H9 (cell line): ENCODE results near the gene HSD17B2. TPM values are rescaled to one million over a fixed set of nuclear protein-coding genes. Genes with fewer than 3 reads are reported as not detected.

Experiments
- DNase-seq: peaks from one replicate; pipeline ENCODE4 v3.0.0-alpha.2; 2017
- H2AFZ ChIP-seq: one replicate; pipeline ENCODE4 v1.6.1; 2013; ENCODE audit warnings: mild to moderate bottlenecking, low read length, control low read depth, moderate library complexity
- H2AK5ac ChIP-seq: 2 replicates; pipeline ENCODE4 v1.6.1; 2013; ENCODE audit warnings: low read length, control low read depth, mixed read lengths; ENCODE audit not compliant: insufficient read length
- H2BK120ac ChIP-seq: one replicate; pipeline ENCODE4 v1.6.1; 2013; ENCODE audit warnings: low read depth, mild to moderate bottlenecking, low read length, control low read depth, inconsistent platforms; ENCODE audit not compliant: poor library complexity, severe bottlenecking
- H2BK12ac ChIP-seq: 2 replicates; pipeline ENCODE4 v1.6.1; 2013; ENCODE audit warnings: low read length, control low read depth, mixed read lengths, low read depth; ENCODE audit not compliant: insufficient read length
- H2BK15ac ChIP-seq: 2 replicates; pipeline ENCODE4 v1.6.1; 2013; ENCODE audit warnings: low read depth, low read length, control low read depth
- H2BK20ac ChIP-seq: one replicate; pipeline ENCODE4 v1.6.1; 2013; ENCODE audit warnings: low read depth, mild to moderate bottlenecking, low read length, control low read depth, inconsistent platforms; ENCODE audit not compliant: poor library complexity, severe bottlenecking
- H2BK5ac ChIP-seq: 2 replicates; pipeline ENCODE4 v1.6.1; 2013; ENCODE audit warnings: low read length, control low read depth, mixed read lengths; ENCODE audit not compliant: insufficient read length
- H3K14ac ChIP-seq: 2 replicates; pipeline ENCODE4 v1.6.1; 2013; ENCODE audit warnings: low read length, control low read depth; ENCODE audit not compliant: insufficient read depth
- H3K18ac ChIP-seq: 2 replicates; pipeline ENCODE4 v1.6.1; 2013; ENCODE audit warnings: low read depth, mild to moderate bottlenecking, mixed read lengths, low read length, control low read depth; ENCODE audit not compliant: insufficient read length
- H3K23ac ChIP-seq: 2 replicates; pipeline ENCODE4 v1.6.1; 2013; ENCODE audit warnings: low read length, control low read depth, mixed read lengths, low read depth; ENCODE audit not compliant: insufficient read length
- H3K23me2 ChIP-seq: 2 replicates; pipeline ENCODE4 v1.6.1; 2013; ENCODE audit warnings: low read depth, mild to moderate bottlenecking, mixed read lengths, low read length, control low read depth; ENCODE audit not compliant: insufficient read length, poor library complexity, severe bottlenecking
- H3K27ac ChIP-seq: 2 replicates; pipeline ENCODE4 v1.5.1; 2013; ENCODE audit warnings: low read length, control low read depth, mixed read lengths, low read depth; ENCODE audit not compliant: insufficient read length
- H3K27me3 ChIP-seq: 2 replicates; pipeline ENCODE4 v1.6.1; 2013; ENCODE audit warnings: low read length, control low read depth, inconsistent platforms; ENCODE audit not compliant: insufficient read depth
- H3K4ac ChIP-seq: 2 replicates; pipeline ENCODE4 v1.6.1; 2013; ENCODE audit warnings: low read depth, mild to moderate bottlenecking, control low read depth, inconsistent platforms, low read length, moderate library complexity
- H3K4me1 ChIP-seq: 2 replicates; pipeline ENCODE4 v1.6.1; 2013; ENCODE audit warnings: low read length, control low read depth, inconsistent platforms; ENCODE audit not compliant: insufficient read depth
- H3K4me2 ChIP-seq: 2 replicates; pipeline ENCODE4 v1.6.1; 2013; ENCODE audit warnings: low read length, control low read depth, mixed read lengths; ENCODE audit not compliant: insufficient read length, insufficient read depth
- H3K56ac ChIP-seq: 2 replicates; pipeline ENCODE4 v1.6.1; 2013; ENCODE audit warnings: low read depth, mild to moderate bottlenecking, mixed read lengths, low read length, control low read depth; ENCODE audit not compliant: insufficient read length
- H3K79me1 ChIP-seq: 2 replicates; pipeline ENCODE4 v1.6.1; 2013; ENCODE audit warnings: low read depth, mild to moderate bottlenecking, moderate library complexity, low read length, control low read depth, inconsistent platforms; ENCODE audit not compliant: insufficient read depth, poor library complexity, severe bottlenecking
- H3K79me2 ChIP-seq: 2 replicates; pipeline ENCODE4 v1.6.1; 2013; ENCODE audit warnings: low read length, control low read depth, inconsistent platforms; ENCODE audit not compliant: insufficient read depth
- H3K9ac ChIP-seq: 2 replicates; pipeline ENCODE4 v1.6.1; 2013; ENCODE audit warnings: low read length, control low read depth, mixed read lengths; ENCODE audit not compliant: insufficient read length; ENCODE audit errors: extremely low read depth
- H3K9me3 ChIP-seq: one replicate; pipeline ENCODE4 v1.6.1; 2013; ENCODE audit warnings: low read depth, low read length, inconsistent platforms; ENCODE audit not compliant: control insufficient read depth
- H3T11ph ChIP-seq: one replicate; pipeline ENCODE4 v1.6.1; 2013; ENCODE audit warnings: mild to moderate bottlenecking, low read length, control low read depth, inconsistent platforms
- H4K20me1 ChIP-seq: one replicate; pipeline ENCODE4 v1.6.1; 2013; ENCODE audit not compliant: control insufficient read depth, insufficient read length, insufficient read depth
- H4K5ac ChIP-seq: 2 replicates; pipeline ENCODE4 v1.6.1; 2013; ENCODE audit warnings: low read depth, mild to moderate bottlenecking, mixed read lengths, low read length, control low read depth; ENCODE audit not compliant: insufficient read length
- H4K8ac ChIP-seq: replicated peaks from 2 replicates; pipeline ENCODE4 v1.6.1; 2013; ENCODE audit warnings: low read length, control low read depth, mixed read lengths, low read depth; ENCODE audit not compliant: insufficient read length
- H4K91ac ChIP-seq: 2 replicates; pipeline ENCODE4 v1.6.1; 2013; ENCODE audit warnings: low read depth, mild to moderate bottlenecking, moderate library complexity, mixed read lengths, low read length, control low read depth; ENCODE audit not compliant: insufficient read length
- H3K27ac Mint-ChIP-seq, 3 experiments: 2 replicates in 2 of 3; 3 replicates in 1 of 3; pipeline ENCODE4 v1.8.0; 2020 to 2021; ENCODE audit warnings: mixed read lengths in 3 of 3, mild to moderate bottlenecking in 1 of 3, moderate library complexity in 1 of 3
- H3K27me3 Mint-ChIP-seq: 2 replicates; pipeline ENCODE4 v1.8.0; 2021; ENCODE audit warnings: low read depth, mild to moderate bottlenecking, moderate library complexity, mixed read lengths
- H3K36me3 Mint-ChIP-seq, 3 experiments: 2 replicates in 2 of 3; 3 replicates in 1 of 3; pipeline ENCODE4 v1.8.0; 2020 to 2021; ENCODE audit warnings: low read depth in 3 of 3, mixed read lengths in 3 of 3; ENCODE audit not compliant: insufficient read depth in 1 of 3
- H3K4me1 Mint-ChIP-seq, 2 experiments: 2 replicates each; pipeline ENCODE4 v1.8.0; 2020; ENCODE audit warnings: mixed read lengths in 2 of 2
- H3K4me3 Mint-ChIP-seq, 2 experiments: 2 replicates in 1 of 2; 3 replicates in 1 of 2; pipeline ENCODE4 v1.8.0; 2020 to 2021; ENCODE audit warnings: mild to moderate bottlenecking in 2 of 2, mixed read lengths in 2 of 2, moderate library complexity in 1 of 2
- H3K9me3 Mint-ChIP-seq, 2 experiments: 2 replicates in 1 of 2; 3 replicates in 1 of 2; pipeline ENCODE4 v1.8.0; 2020; ENCODE audit warnings: mild to moderate bottlenecking in 2 of 2, mixed read lengths in 2 of 2, moderate library complexity in 1 of 2
- WGBS: extraction: QIAGEN DNeasy Blood & Tissue Kit; methylation state at CpG from one replicate; pipeline ENCODE4 v1.1.7; 2013; ENCODE audit warnings: missing lambda C conversion rate, low lambda C conversion rate, mixed read lengths; ENCODE audit not compliant: insufficient read length; ENCODE audit errors: extremely low coverage; 5-methylcytosine and 5-hydroxymethylcytosine counted together
- total RNA-seq: library from RNA; stranded (reverse); gene quantifications from 2 replicates; pipeline ENCODE4 v1.2.1, GENCODE V29; 2021
- TF ChIP-seq, protein P1 (sequence below): fragments of 200-600 bp; sonication (generic); conservative IDR thresholded peaks from 3 replicates; pipeline ENCODE4 v1.8.0; 2021; ENCODE audit warnings: antibody characterized with exemption, mild to moderate bottlenecking

The HSD17B2 gene
- total RNA-seq, 1 experiment from 2014 or later = not detected

DNA sequence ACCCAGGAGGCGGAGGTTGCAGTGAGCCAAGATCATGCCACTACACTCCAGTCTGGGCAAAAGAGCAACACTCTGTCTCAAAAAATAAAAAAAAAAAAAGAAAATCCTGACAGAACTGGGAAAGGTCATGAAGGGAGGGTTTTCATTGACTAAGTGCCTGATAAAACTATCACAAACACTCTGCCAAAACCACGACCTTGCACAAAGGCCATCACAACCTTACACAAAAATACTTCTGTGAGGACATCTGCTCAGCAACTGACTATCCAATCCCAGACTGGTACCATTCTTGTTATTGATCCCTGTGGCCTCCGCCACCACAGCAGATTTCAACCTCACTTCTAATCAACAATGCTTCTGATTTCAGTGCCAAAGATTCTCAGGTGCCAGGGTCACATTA, 94.8 kb downstream of the HSD17B2 start:
- Histone ChIP-seq H2BK5ac (no peak overlapping the region), H2AFZ (no peak overlapping the region), H3K4me2 (no peak overlapping the region), H3K9ac (no peak overlapping the region), H3K18ac (no peak overlapping the region), H4K5ac (no peak overlapping the region), H3K4ac (no peak overlapping the region), H3T11ph (no peak overlapping the region), H3K79me2 (no peaks in the 10 kb centered on the region), H3K23ac (no peak overlapping the region), H3K79me1 (no peaks in the 10 kb centered on the region), H2BK15ac (peak overlapping the region; percentile 97; the same call in 1 of the 2 replicates), H3K56ac (no peak overlapping the region), H4K8ac (no peak overlapping the region), H2AK5ac (no peak overlapping the region), H3K27me3 (no peaks in the 10 kb centered on the region), H2BK12ac (no peak overlapping the region), H3K14ac (no peak overlapping the region), H4K20me1 (no peaks in the 10 kb centered on the region), H3K23me2 (no peaks in the 10 kb centered on the region), H2BK120ac (no peak overlapping the region), H3K27ac (no peak overlapping the region), H4K91ac (no peak overlapping the region), H3K9me3 (no peaks in the 10 kb centered on the region), H2BK20ac (no peak overlapping the region), H3K4me1 (peaks cover 3% of the 10 kb centered on the region; the same call in 1 of the 2 replicates)
- WGBS = no CpG with 5 or more reads among the region's 3 CpGs
- Mint-ChIP-seq H3K27ac (no peak overlapping the region), H3K27me3 (no peaks in the 10 kb centered on the region), H3K9me3 (no peaks in the 10 kb centered on the region), H3K4me3 (no peak overlapping the region), H3K36me3 (no peaks in the 10 kb centered on the region; a peak in 1 of 7 replicates), H3K4me1 (peaks cover 10% of the 10 kb centered on the region in 2 experiments)
- TF ChIP-seq, protein P1, sequence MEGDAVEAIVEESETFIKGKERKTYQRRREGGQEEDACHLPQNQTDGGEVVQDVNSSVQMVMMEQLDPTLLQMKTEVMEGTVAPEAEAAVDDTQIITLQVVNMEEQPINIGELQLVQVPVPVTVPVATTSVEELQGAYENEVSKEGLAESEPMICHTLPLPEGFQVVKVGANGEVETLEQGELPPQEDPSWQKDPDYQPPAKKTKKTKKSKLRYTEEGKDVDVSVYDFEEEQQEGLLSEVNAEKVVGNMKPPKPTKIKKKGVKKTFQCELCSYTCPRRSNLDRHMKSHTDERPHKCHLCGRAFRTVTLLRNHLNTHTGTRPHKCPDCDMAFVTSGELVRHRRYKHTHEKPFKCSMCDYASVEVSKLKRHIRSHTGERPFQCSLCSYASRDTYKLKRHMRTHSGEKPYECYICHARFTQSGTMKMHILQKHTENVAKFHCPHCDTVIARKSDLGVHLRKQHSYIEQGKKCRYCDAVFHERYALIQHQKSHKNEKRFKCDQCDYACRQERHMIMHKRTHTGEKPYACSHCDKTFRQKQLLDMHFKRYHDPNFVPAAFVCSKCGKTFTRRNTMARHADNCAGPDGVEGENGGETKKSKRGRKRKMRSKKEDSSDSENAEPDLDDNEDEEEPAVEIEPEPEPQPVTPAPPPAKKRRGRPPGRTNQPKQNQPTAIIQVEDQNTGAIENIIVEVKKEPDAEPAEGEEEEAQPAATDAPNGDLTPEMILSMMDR = no peak
- no peak for DNase-seq
